GM12865 (cell line): ENCODE data around the gene SYDE2.

Source experiments
- DNase-seq: peaks from one replicate; pipeline ENCODE4 v3.0.0; 2010; ENCODE audit warnings: low read depth
- H3K4me3 ChIP-seq: 2 replicates; pipeline ENCODE4 v1.5.1; 2011; ENCODE audit warnings: mild to moderate bottlenecking, low read depth, low read length, control low read depth
- TF ChIP-seq, protein P1 (sequence below): IDR thresholded peaks from 2 replicates; pipeline ENCODE4 v1.5.1; 2011; ENCODE audit warnings: low read length, control low read depth, low read depth, inconsistent platforms; ENCODE audit not compliant: insufficient read depth; ENCODE audit errors: missing control alignments

Gene SYDE2

GRCh38 chr1:85214654-85215053, 13.8 kb upstream of the SYDE2 start:
- H3K4me3 ChIP-seq: no peak overlapping the region
- TF ChIP-seq, protein P1, sequence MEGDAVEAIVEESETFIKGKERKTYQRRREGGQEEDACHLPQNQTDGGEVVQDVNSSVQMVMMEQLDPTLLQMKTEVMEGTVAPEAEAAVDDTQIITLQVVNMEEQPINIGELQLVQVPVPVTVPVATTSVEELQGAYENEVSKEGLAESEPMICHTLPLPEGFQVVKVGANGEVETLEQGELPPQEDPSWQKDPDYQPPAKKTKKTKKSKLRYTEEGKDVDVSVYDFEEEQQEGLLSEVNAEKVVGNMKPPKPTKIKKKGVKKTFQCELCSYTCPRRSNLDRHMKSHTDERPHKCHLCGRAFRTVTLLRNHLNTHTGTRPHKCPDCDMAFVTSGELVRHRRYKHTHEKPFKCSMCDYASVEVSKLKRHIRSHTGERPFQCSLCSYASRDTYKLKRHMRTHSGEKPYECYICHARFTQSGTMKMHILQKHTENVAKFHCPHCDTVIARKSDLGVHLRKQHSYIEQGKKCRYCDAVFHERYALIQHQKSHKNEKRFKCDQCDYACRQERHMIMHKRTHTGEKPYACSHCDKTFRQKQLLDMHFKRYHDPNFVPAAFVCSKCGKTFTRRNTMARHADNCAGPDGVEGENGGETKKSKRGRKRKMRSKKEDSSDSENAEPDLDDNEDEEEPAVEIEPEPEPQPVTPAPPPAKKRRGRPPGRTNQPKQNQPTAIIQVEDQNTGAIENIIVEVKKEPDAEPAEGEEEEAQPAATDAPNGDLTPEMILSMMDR: no peak
- DNase-seq: no peak

GRCh38 chr1:85208488-85208887, 7.7 kb upstream of the SYDE2 start:
- no peak overlapping the region for H3K4me3 ChIP-seq
- TF ChIP-seq, protein P1: no peak
- DNase-seq: no peak

- no peak overlapping the region for H3K4me3 ChIP-seq
- TF ChIP-seq, protein P1: no peak
- no peak for DNase-seq
These were observed 2.9 kb upstream of the SYDE2 start for GRCh38 chr1:85203573-85204171.

GRCh38 chr1:85202864-85203255, 2.0 kb upstream of the SYDE2 start:
- no peak for DNase-seq
- no peak overlapping the region for H3K4me3 ChIP-seq
- TF ChIP-seq, protein P1: no peak

GRCh38 chr1:85202092-85202863, 1.5 kb upstream of the SYDE2 start:
- peak overlapping the region; percentile 91 for H3K4me3 ChIP-seq
- no peak for DNase-seq
- TF ChIP-seq, protein P1: no peak

DNA sequence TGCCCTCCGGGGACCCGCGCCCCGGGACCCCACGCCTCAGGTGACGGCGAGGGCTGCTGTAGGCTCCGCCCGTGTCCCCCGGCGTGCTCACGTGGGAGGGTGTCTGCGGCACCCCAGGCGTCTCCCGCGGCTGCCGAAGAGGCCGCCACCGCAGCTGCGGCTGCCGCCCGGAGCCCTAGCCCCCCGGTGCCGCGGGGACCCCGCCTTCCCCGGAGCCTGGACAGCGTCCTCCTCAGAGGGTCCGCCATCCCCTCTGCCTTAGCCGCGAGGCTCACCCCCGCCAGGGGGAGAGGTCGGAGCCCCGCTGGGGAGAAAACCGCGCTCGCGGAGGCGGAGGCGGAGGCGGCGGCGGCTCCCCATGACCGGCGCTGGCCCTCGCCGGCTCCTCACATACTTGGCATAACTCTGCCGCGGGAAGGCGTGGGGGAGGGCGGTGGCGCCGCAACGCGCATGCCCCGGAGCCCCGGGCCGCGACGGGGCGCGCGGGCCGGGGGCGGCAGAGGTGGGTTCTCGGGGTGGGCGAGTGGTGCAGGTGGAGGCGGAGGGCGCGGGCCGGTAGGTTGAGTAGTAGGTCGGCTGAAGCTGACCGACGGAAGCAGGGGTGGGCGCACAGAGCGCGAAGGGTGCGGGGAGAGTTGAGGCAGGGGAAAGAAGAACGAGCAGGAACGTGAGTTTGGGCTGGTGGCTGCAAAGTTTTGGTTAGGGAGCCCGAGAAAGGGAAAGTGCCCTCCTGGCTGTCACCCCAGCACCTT, 700 bp upstream of the SYDE2 start:
- H3K4me3 ChIP-seq: peak overlapping the region; percentile 91
- DNase-seq: peak; percentile 63

More for the DNA sequence above, 700 bp upstream of the SYDE2 start:
- TF ChIP-seq, protein P1: no peak
